HG03565 (cell line): ENCODE measurements around the gene P3R3URF.
A peak's percentile ranks its signal among the peaks of the same experiment; 100 is the strongest.
"Not testable (repeated sequence)": the region's sequence is repeated elsewhere in the genome, so short reads cannot be mapped to it uniquely, and the experiment has no call there.

ENCODE experiments used
- ATAC-seq: cut with Tn5 transposase; IDR thresholded peaks from one replicate; pipeline ENCODE4 v1.9.1; 2021; ENCODE audit warnings: mild to moderate bottlenecking, moderate library complexity; ENCODE audit not compliant: unreplicated experiment

Gene P3R3URF

GRCh38 chr1:46176211-46176865 lies at the start of gene P3R3URF:
P3R3URF (minus strand) TSS chr1:46176488; CDS start chr1:46176471, 17 bp downstream.
- no peak for ATAC-seq

GRCh38 chr1:46224966-46225365 lies 48.7 kb upstream of the P3R3URF start:
- no peak for ATAC-seq

- ATAC-seq, result peak; percentile 49
These were observed 47.2 kb upstream of the P3R3URF start for GRCh38 chr1:46223472-46223943.

- ATAC-seq, result not testable (repeated sequence)
These were observed 46.8 kb upstream of the P3R3URF start for GRCh38 chr1:46223055-46223454.

GRCh38 chr1:46221749-46222148 lies 45.5 kb upstream of the P3R3URF start:
- ATAC-seq, result no peak

GRCh38 chr1:46220808-46221207 lies 44.5 kb upstream of the P3R3URF start:
- ATAC-seq, result no peak

GRCh38 chr1:46219551-46220520 lies 43.5 kb upstream of the P3R3URF start:
- no peak for ATAC-seq

GRCh38 chr1:46218443-46218842 lies 42.2 kb upstream of the P3R3URF start:
- no peak for ATAC-seq

- no peak for ATAC-seq
These were observed 39.2 kb upstream of the P3R3URF start for GRCh38 chr1:46215504-46215903.

- ATAC-seq, result no peak
These were observed 34.8 kb upstream of the P3R3URF start for GRCh38 chr1:46211051-46211450.

GRCh38 chr1:46210561-46210960 lies 34.3 kb upstream of the P3R3URF start:
- no peak for ATAC-seq

- no peak for ATAC-seq
These were observed 30.1 kb upstream of the P3R3URF start for GRCh38 chr1:46206399-46206798.

GRCh38 chr1:46205791-46206190 lies 29.5 kb upstream of the P3R3URF start:
- no peak for ATAC-seq

GRCh38 chr1:46205141-46205540 lies 28.9 kb upstream of the P3R3URF start:
- no peak for ATAC-seq

GRCh38 chr1:46204406-46204742 lies 28.1 kb upstream of the P3R3URF start:
- ATAC-seq, result no peak

GRCh38 chr1:46203738-46204405 lies 27.6 kb upstream of the P3R3URF start:
- ATAC-seq, result no peak

- no peak for ATAC-seq
These were observed 23.0 kb upstream of the P3R3URF start for GRCh38 chr1:46199233-46199749.

- ATAC-seq, result peak; percentile 64
These were observed 21.9 kb upstream of the P3R3URF start, which contains the start of gene POMGNT1 for GRCh38 chr1:46197964-46198811. POMGNT1 (minus strand) TSS chr1:46198434; CDS start chr1:46197821, 613 bp downstream.

GRCh38 chr1:46197560-46197963 lies 21.3 kb upstream of the P3R3URF start:
- no peak for ATAC-seq

GRCh38 chr1:46196609-46197008 lies 20.3 kb upstream of the P3R3URF start:
- no peak for ATAC-seq
